Middle frontal gyrus (tissue), 1 donor: ENCODE results near the gene FLRT2.

ENCODE experiments used
- DNase-seq: peaks from one replicate; pipeline ENCODE4 v3.0.0-alpha.2; 2015; ENCODE audit warnings: low spot score; ENCODE audit errors: extremely low spot score

The FLRT2 gene

GRCh38 chr14:85587151-85587711 is 57.3 kb downstream of the FLRT2 start:
- DNase-seq = no peak

- no peak for DNase-seq
These were observed 60.8 kb downstream of the FLRT2 start for GRCh38 chr14:85590784-85591183.

GRCh38 chr14:85594217-85594616 is 64.3 kb downstream of the FLRT2 start:
- DNase-seq = no peak

GRCh38 chr14:85595981-85596380 is 66.0 kb downstream of the FLRT2 start:
- no peak for DNase-seq

- no peak for DNase-seq
These were observed 66.6 kb downstream of the FLRT2 start for GRCh38 chr14:85596562-85596961.

- DNase-seq = no peak
These were observed 67.8 kb downstream of the FLRT2 start for GRCh38 chr14:85597701-85598100.

GRCh38 chr14:85599939-85600338 is 70.0 kb downstream of the FLRT2 start:
- DNase-seq = no peak

- DNase-seq = no peak
These were observed 71.3 kb downstream of the FLRT2 start for GRCh38 chr14:85601246-85601645.

GRCh38 chr14:85601690-85602089 is 71.7 kb downstream of the FLRT2 start:
- no peak for DNase-seq

- no peak for DNase-seq
These were observed 72.4 kb downstream of the FLRT2 start for GRCh38 chr14:85602345-85602744.

GRCh38 chr14:85604021-85604420 is 74.1 kb downstream of the FLRT2 start:
- no peak for DNase-seq

GRCh38 chr14:85604714-85605113 is 74.8 kb downstream of the FLRT2 start:
- no peak for DNase-seq

- DNase-seq = no peak
These were observed 77.7 kb downstream of the FLRT2 start for GRCh38 chr14:85607651-85608081.

- DNase-seq = no peak
These were observed 83.6 kb downstream of the FLRT2 start for GRCh38 chr14:85613496-85613895.

- no peak for DNase-seq
These were observed 86.5 kb downstream of the FLRT2 start for GRCh38 chr14:85616386-85616885.

GRCh38 chr14:85616886-85617285 is 86.9 kb downstream of the FLRT2 start:
- DNase-seq = no peak

- no peak for DNase-seq
These were observed 87.8 kb downstream of the FLRT2 start for GRCh38 chr14:85617791-85618190.

GRCh38 chr14:85618390-85618789 is 88.4 kb downstream of the FLRT2 start:
- no peak for DNase-seq

GRCh38 chr14:85618978-85619377 is 89.0 kb downstream of the FLRT2 start:
- DNase-seq = no peak

GRCh38 chr14:85619851-85620250 is 89.9 kb downstream of the FLRT2 start:
- no peak for DNase-seq

GRCh38 chr14:85620947-85621346 is 91.0 kb downstream of the FLRT2 start:
- no peak for DNase-seq

- no peak for DNase-seq
These were observed 92.2 kb downstream of the FLRT2 start for GRCh38 chr14:85622106-85622505.

- no peak for DNase-seq
These were observed 93.2 kb downstream of the FLRT2 start for GRCh38 chr14:85622986-85623685.
